Measurements from ENCODE around the gene SARS2. TPM values are rescaled to one million over a fixed set of nuclear protein-coding genes. Genes with fewer than 3 reads are reported as not detected.

The SARS2 gene
- total and polyA plus RNA-seq, 4 donors = 15.9 to 19.2 (median 17.1) TPM

DNA sequence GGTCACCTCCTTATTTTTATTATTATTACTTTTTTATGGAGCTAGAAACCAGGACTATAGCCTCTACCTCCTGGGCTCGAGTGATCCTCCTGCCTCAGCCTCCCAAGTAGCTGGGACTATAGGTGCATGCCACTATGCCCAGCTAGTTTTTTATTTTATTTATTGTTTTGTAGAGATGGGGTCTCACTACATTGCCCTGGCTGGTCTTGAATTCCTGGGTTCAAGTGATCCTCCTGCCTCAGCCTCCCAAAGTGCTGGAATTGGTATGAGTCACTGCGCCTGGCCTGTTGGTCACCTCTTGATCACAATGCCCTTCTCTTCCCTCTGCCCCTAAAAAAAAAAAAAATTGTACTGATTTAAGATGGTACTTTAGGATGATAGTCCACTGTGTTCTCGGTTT lies 20.6 kb upstream of the SARS2 start (continued):
- TF ChIP-seq, protein P1, sequence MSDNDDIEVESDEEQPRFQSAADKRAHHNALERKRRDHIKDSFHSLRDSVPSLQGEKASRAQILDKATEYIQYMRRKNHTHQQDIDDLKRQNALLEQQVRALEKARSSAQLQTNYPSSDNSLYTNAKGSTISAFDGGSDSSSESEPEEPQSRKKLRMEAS (IDR thresholded peaks at IDR 0.05) = no peak
- TF ChIP-seq SP1 (IDR thresholded peaks at IDR 0.05) = no peak
- no peak for TF ChIP-seq JUND (IDR thresholded peaks at IDR 0.05)
- TF ChIP-seq, protein P2, sequence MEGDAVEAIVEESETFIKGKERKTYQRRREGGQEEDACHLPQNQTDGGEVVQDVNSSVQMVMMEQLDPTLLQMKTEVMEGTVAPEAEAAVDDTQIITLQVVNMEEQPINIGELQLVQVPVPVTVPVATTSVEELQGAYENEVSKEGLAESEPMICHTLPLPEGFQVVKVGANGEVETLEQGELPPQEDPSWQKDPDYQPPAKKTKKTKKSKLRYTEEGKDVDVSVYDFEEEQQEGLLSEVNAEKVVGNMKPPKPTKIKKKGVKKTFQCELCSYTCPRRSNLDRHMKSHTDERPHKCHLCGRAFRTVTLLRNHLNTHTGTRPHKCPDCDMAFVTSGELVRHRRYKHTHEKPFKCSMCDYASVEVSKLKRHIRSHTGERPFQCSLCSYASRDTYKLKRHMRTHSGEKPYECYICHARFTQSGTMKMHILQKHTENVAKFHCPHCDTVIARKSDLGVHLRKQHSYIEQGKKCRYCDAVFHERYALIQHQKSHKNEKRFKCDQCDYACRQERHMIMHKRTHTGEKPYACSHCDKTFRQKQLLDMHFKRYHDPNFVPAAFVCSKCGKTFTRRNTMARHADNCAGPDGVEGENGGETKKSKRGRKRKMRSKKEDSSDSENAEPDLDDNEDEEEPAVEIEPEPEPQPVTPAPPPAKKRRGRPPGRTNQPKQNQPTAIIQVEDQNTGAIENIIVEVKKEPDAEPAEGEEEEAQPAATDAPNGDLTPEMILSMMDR (IDR thresholded peaks at IDR 0.05; ENCODE audit: low read depth, low read length, missing input control) = no peak
- TF ChIP-seq TAF1 (conservative IDR thresholded peaks at IDR 0.05) = no peak
- no peak for TF ChIP-seq GABPA (IDR thresholded peaks at IDR 0.05 in 1 of 2, conservative IDR thresholded peaks at IDR 0.05 in 1 of 2)
- TF ChIP-seq HNF4G (IDR thresholded peaks at IDR 0.05) = no peak
- TF ChIP-seq YY1 (IDR thresholded peaks at IDR 0.05) = no peak

DNA sequence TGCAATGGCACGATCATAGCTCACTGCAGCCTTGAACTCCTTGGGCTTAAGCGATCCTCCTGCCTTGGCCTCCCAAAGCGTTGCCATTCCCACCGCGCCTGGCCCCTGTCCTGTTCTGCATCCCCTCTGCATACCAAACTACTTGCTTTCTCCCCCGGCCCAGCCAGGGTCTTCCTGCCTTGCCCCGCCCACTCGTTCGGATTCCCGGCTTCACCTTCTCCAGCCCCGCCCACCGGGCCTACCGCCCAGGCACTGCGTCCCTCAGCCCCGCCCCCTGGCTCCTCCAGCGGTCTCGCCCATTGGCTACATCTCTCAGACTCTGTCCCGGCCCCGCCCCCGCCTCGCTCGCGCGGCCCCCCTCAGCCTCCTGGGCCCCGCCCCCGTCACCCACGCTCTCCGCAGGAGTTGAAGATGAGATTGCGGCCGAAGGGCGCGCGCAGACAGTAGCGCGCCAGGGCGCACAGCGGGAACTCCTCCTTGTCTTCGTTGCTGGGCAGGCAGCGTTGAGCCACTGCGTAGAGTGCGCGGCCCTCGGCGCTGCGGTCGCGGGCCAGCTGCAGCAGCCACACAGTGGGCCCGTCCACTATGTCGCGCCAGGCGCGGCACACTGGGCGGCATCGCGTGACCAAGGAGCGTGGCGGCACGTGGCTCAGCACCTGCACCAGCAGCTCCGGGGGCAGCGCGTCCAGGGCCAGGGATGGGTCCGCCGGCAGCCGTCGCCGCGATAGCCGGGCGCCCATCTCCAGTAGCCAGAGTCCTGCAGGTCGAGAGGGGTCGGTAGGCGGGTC lies 19.2 kb upstream of the SARS2 start:
- Histone ChIP-seq H3K4me1 (ENCODE audit: control insufficient read depth in 4 of 4, insufficient read depth in 4 of 4, low read length in 3 of 4) (peaks cover 1 to 25% (median 17%) of the 10 kb centered on the region in 4 donors), H3K4me3 (ENCODE audit: low read depth in 1 of 3, low read length in 3 of 3) (peak overlapping the region in 1 of 3 donors; percentile 12), H3K27ac (ENCODE audit: low read depth in 1 of 2, low read length in 2 of 2) (no peak overlapping the region), H3K27me3 (ENCODE audit: control insufficient read depth in 4 of 4, insufficient read depth in 4 of 4, low read length in 3 of 4) (no peaks in the 10 kb centered on the region), H3K9ac (ENCODE audit: low read depth in 1 of 2, low read length in 2 of 2) (no peak overlapping the region), H3K9me3 (ENCODE audit: control insufficient read depth in 4 of 4, low read length in 3 of 4) (no peaks in the 10 kb centered on the region), H3K36me3 (ENCODE audit: control insufficient read depth in 4 of 4, insufficient read depth in 3 of 4, low read depth in 1 of 4, low read length in 3 of 4) (peaks cover 0 to 20% (median 14%) of the 10 kb centered on the region in 4 donors)
- 39% methylated on average over 72 of the region's 72 CpGs for whole genome bisulfite sequencing
- peak; percentile 83 for DNase-seq (ENCODE audit: low spot score)
- TF ChIP-seq HNF4G (IDR thresholded peaks at IDR 0.05) = no peak
- TF ChIP-seq NR2F2 (IDR thresholded peaks at IDR 0.05) = no peak
- no peak for TF ChIP-seq GABPA (IDR thresholded peaks at IDR 0.05 in 1 of 2, conservative IDR thresholded peaks at IDR 0.05 in 1 of 2)
- TF ChIP-seq RAD21 (IDR thresholded peaks at IDR 0.05) = no peak
- TF ChIP-seq, protein P3, sequence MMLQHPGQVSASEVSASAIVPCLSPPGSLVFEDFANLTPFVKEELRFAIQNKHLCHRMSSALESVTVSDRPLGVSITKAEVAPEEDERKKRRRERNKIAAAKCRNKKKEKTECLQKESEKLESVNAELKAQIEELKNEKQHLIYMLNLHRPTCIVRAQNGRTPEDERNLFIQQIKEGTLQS (IDR thresholded peaks at IDR 0.05) = no peak
- TF ChIP-seq FOXA2 (IDR thresholded peaks at IDR 0.05) = no peak
- no peak for TF ChIP-seq TAF1 (conservative IDR thresholded peaks at IDR 0.05)
- no peak for TF ChIP-seq JUND (IDR thresholded peaks at IDR 0.05)
- no peak for TF ChIP-seq SP1 (IDR thresholded peaks at IDR 0.05)
- TF ChIP-seq FOXA1 (IDR thresholded peaks at IDR 0.05) = no peak
- TF ChIP-seq, protein P1 (IDR thresholded peaks at IDR 0.05) = no peak
- no peak for TF ChIP-seq RXRA (IDR thresholded peaks at IDR 0.05)
- TF ChIP-seq, protein P4, sequence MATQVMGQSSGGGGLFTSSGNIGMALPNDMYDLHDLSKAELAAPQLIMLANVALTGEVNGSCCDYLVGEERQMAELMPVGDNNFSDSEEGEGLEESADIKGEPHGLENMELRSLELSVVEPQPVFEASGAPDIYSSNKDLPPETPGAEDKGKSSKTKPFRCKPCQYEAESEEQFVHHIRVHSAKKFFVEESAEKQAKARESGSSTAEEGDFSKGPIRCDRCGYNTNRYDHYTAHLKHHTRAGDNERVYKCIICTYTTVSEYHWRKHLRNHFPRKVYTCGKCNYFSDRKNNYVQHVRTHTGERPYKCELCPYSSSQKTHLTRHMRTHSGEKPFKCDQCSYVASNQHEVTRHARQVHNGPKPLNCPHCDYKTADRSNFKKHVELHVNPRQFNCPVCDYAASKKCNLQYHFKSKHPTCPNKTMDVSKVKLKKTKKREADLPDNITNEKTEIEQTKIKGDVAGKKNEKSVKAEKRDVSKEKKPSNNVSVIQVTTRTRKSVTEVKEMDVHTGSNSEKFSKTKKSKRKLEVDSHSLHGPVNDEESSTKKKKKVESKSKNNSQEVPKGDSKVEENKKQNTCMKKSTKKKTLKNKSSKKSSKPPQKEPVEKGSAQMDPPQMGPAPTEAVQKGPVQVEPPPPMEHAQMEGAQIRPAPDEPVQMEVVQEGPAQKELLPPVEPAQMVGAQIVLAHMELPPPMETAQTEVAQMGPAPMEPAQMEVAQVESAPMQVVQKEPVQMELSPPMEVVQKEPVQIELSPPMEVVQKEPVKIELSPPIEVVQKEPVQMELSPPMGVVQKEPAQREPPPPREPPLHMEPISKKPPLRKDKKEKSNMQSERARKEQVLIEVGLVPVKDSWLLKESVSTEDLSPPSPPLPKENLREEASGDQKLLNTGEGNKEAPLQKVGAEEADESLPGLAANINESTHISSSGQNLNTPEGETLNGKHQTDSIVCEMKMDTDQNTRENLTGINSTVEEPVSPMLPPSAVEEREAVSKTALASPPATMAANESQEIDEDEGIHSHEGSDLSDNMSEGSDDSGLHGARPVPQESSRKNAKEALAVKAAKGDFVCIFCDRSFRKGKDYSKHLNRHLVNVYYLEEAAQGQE (IDR thresholded peaks at IDR 0.05) = no peak
- TF ChIP-seq, protein P5, sequence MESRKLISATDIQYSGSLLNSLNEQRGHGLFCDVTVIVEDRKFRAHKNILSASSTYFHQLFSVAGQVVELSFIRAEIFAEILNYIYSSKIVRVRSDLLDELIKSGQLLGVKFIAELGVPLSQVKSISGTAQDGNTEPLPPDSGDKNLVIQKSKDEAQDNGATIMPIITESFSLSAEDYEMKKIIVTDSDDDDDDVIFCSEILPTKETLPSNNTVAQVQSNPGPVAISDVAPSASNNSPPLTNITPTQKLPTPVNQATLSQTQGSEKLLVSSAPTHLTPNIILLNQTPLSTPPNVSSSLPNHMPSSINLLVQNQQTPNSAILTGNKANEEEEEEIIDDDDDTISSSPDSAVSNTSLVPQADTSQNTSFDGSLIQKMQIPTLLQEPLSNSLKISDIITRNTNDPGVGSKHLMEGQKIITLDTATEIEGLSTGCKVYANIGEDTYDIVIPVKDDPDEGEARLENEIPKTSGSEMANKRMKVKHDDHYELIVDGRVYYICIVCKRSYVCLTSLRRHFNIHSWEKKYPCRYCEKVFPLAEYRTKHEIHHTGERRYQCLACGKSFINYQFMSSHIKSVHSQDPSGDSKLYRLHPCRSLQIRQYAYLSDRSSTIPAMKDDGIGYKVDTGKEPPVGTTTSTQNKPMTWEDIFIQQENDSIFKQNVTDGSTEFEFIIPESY (IDR thresholded peaks at IDR 0.05) = no peak
- TF ChIP-seq, protein P2 (IDR thresholded peaks at IDR 0.05; ENCODE audit: low read depth, low read length, missing input control) = no peak
- no peak for TF ChIP-seq YY1 (IDR thresholded peaks at IDR 0.05)
- TF ChIP-seq HNF4A (conservative IDR thresholded peaks at IDR 0.05) = no peak
